GM10847 (cell line): ENCODE results near the gene ZNRF3.

Experiments used
- POLR2A ChIP-seq: IDR thresholded peaks from 2 replicates; pipeline ENCODE4 v1.6.1; 2011; ENCODE audit not compliant: insufficient read length; ENCODE audit errors: extremely low read depth

ZNRF3 gene

DNA sequence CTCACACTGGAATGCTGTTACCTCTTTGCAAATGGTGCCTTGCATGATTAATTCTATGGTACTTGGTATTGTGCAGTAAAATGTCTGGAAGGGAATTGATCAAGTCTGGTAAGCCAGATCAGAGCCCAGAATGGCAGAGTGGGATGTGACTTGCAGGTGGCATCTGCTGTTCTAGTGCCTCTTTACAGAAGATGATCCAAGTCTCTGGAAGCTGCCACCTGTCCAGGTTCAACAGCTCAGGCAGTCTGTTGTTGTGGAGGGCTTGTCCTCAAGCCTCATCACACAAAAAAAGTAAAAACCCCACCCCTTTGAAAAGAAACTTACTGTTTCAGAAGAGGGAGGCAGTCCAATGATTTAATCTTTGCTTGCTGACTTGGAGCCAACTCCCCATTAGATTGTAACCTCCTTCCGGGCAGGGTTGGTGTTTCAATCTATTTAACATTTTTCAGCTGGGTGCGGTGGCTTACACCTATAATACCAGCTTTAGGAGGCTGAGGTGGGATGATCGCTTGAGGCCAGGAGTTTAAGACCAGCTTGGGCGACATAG is 17.1 kb downstream of the ZNRF3 start:
- no peak for TF ChIP-seq POLR2A

GRCh38 chr22:28902490-28902889 is 19.1 kb downstream of the ZNRF3 start:
- no peak for TF ChIP-seq POLR2A

DNA sequence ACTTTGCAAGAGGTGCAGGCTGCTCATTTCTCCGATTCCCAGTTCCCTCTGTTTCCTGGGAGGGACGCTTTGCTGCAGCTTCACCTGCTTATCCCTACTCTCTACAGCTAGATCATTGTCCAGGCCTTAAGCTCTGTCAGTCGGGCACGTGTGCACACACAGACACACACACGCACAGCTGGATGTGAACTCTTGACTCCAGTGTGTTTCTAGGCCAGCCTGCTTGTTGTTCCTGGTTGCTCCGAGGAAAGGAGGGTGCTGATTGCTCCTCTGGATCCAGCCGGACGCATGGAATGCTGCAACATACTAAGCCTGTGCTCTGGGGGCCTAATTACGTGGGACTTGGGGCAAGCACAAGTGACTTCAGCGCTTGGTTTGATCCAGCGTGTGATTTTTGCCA is 19.7 kb downstream of the ZNRF3 start:
- TF ChIP-seq POLR2A = no peak

- TF ChIP-seq POLR2A = no peak
Observed at GRCh38 chr22:28903729-28904128, 20.4 kb downstream of the ZNRF3 start.

GRCh38 chr22:28904211-28904896 is 21.0 kb downstream of the ZNRF3 start:
- no peak for TF ChIP-seq POLR2A

- TF ChIP-seq POLR2A = no peak
Observed at GRCh38 chr22:28905256-28905832, 22.0 kb downstream of the ZNRF3 start.

DNA sequence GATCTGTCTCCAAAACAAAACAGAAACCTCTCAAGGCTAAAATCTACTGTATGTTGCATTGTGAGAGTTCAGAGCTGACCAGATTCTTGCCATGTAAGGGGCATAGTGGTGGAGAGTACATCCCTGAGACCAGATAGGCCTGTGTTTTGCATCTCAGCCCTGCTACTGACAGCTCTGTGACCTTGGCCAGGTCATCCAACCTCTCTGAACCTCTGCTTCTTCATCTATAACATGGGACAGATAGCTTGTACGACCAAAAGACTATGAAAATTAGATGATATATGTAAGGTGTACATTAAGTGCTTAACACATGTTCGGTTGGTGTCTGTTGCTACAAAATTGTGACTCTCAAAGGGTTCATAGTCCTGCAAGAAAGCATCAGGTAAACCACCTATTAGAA is 22.9 kb downstream of the ZNRF3 start:
- no peak for TF ChIP-seq POLR2A

- TF ChIP-seq POLR2A = no peak
Observed at GRCh38 chr22:28907311-28908008, 24.1 kb downstream of the ZNRF3 start.

- TF ChIP-seq POLR2A = no peak
Observed at GRCh38 chr22:28909375-28909774, 26.0 kb downstream of the ZNRF3 start.

DNA sequence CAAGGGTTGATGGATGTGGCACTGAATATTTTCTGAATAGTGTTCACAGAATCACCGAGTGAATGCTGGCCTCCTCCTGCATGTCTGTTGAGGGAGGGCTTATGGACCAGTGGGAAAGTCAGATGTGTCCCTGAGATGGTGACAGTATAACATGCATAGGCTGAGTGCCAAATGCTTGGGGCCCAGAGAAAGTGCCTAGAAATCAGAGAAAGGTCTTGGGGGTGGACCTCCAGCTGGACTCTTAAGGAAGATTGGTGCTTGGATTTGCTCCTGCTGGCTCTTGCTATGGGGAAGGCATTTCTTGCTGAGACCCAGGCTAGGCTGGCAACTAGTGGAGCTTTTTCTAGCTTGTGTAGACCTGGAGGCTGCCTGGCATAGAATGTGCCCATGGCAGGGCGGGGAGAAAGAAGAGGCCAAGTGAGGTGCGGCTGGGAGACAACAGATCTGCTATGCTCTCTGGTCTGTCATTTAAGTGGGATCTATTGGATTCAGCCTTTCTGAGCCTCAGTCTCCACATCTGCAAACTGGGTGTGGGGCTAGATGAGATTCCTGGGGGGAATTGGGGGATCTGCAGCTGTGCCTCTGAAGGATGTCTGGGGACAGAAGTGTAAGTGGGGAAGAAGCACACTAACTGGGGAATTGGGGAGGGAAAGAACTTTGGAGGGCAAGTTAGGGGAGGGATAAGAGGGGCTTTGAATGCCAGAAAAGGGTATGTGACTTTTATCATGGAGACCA is 27.4 kb downstream of the ZNRF3 start:
- no peak for TF ChIP-seq POLR2A

DNA sequence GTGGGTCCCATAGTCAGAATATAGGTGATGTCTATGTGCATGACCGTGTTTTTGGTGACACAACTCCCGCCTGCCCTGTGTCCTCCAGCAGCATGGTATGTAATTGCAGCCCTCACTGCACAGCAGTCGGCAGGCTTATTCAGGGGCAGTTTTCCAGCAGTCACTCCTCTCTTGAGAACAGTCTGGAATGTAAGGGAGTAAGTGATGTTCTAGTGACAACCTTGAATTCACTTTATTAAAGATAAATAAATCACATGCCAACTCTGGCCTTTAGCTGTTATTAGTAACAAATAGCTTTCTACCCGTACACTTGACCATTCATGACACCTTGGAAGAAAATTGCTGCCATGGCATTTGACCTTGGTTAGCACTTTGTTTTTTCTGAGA is 27.9 kb downstream of the ZNRF3 start:
- TF ChIP-seq POLR2A = no peak

GRCh38 chr22:28911777-28912669 is 28.7 kb downstream of the ZNRF3 start:
- TF ChIP-seq POLR2A = no peak

DNA sequence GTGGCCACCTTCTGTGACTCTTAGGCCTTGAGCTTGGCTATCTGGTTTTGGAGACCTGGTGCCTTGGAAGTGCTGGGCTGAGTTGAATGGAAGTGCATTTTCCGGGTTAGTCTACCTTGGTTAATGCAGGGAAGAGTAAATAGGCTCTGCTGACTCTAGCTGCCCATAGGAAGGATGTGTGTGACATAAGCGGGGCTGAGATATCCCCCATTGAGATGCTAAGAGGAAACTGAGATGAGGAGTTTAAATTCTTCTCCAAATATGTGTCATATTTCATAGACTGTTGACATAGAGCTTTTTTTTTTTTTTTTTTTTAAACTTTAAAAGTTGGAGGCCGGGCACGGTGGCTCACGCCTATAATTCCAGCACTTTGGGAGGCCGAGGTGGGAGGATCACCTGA is 30.8 kb downstream of the ZNRF3 start:
- TF ChIP-seq POLR2A = no peak

DNA sequence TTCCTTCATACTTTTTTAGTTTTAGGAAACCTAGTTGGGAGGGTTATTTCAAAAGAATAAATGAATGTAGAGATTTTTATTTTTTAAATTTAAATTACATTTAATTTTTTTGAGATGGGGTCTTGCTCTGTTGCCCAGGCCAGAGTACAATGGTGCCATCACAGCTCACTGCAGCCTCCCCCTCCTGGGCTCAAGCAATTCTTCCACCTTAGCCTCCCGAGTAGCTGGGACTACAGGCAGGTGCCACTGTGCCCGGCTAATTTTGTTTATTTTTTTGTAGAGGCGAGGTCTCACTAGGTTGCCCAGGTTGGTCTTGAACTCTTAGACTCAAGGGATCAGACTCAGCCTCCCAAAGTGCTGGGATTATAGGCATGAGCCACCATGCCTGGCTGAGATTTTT is 32.6 kb downstream of the ZNRF3 start:
- no peak for TF ChIP-seq POLR2A
